Effector memory CD4-positive, alpha-beta T cell (primary cell): ENCODE results near the gene PBX1.
"Not testable (repeated sequence)": the region's sequence is repeated elsewhere in the genome, so short reads cannot be mapped to it uniquely, and the experiment has no call there.

Experiments used
- DNase-seq, 3 donors: peaks; one replicate each; pipeline ENCODE4 v3.0.0-alpha.2; 2020
- H3K27ac ChIP-seq: 2 replicates; pipeline ENCODE4 v1.7.0; 2013; ENCODE audit warnings: mild to moderate bottlenecking, low read length, moderate library complexity; ENCODE audit not compliant: insufficient read depth, poor library complexity, severe bottlenecking
- H3K27me3 ChIP-seq: replicated peaks from 2 replicates; pipeline ENCODE4 v1.7.0; 2013; ENCODE audit warnings: mild to moderate bottlenecking, low read length; ENCODE audit not compliant: insufficient read depth, control insufficient read depth, poor library complexity, severe bottlenecking
- H3K36me3 ChIP-seq: 2 replicates; pipeline ENCODE4 v1.7.0; 2013; ENCODE audit warnings: mild to moderate bottlenecking, low read length, moderate library complexity; ENCODE audit not compliant: control insufficient read depth, insufficient read depth
- H3K4me1 ChIP-seq: 2 replicates; pipeline ENCODE4 v1.7.0; 2013; ENCODE audit warnings: low read length, mild to moderate bottlenecking; ENCODE audit not compliant: control insufficient read depth, insufficient read depth, poor library complexity, severe bottlenecking
- H3K4me3 ChIP-seq: 2 replicates; pipeline ENCODE4 v1.7.0; 2013; ENCODE audit warnings: low read length, low read depth, mild to moderate bottlenecking; ENCODE audit not compliant: insufficient read depth, poor library complexity, severe bottlenecking
- H3K9me3 ChIP-seq: 2 replicates; pipeline ENCODE4 v1.7.0; 2013; ENCODE audit warnings: mild to moderate bottlenecking, low read length, moderate library complexity; ENCODE audit not compliant: control insufficient read depth

The PBX1 gene

GRCh38 chr1:164601399-164602100 is 42.6 kb downstream of the PBX1 start:
- DNase-seq, result no peak
- Histone ChIP-seq H3K4me3 (no peak overlapping the region), H3K4me1 (no peaks in the 10 kb centered on the region), H3K27me3 (no peaks in the 10 kb centered on the region), H3K27ac (no peak overlapping the region), H3K9me3 (no peaks in the 10 kb centered on the region), H3K36me3 (no peaks in the 10 kb centered on the region)

- Histone ChIP-seq H3K4me1 (no peaks in the 10 kb centered on the region), H3K4me3 (no peak overlapping the region)
Measured at GRCh38 chr1:164602101-164602422, 43.1 kb downstream of the PBX1 start.

GRCh38 chr1:164602480-164603093 is 43.6 kb downstream of the PBX1 start:
- Histone ChIP-seq H3K9me3 (no peaks in the 10 kb centered on the region), H3K4me3 (no peak overlapping the region), H3K4me1 (no peaks in the 10 kb centered on the region), H3K27me3 (no peaks in the 10 kb centered on the region), H3K27ac (no peak overlapping the region), H3K36me3 (no peaks in the 10 kb centered on the region)
- DNase-seq, result no peak

More at GRCh38 chr1:164602101-164602422, 43.1 kb downstream of the PBX1 start:
- no peaks in the 10 kb centered on the region for H3K27me3 ChIP-seq
- no peak for DNase-seq
- H3K27ac ChIP-seq, result no peak overlapping the region
- H3K9me3 ChIP-seq, result no peaks in the 10 kb centered on the region
- H3K36me3 ChIP-seq, result no peaks in the 10 kb centered on the region

- H3K27me3 ChIP-seq, H3K9me3 ChIP-seq, H3K36me3 ChIP-seq, H3K27ac ChIP-seq, H3K4me3 ChIP-seq, DNase-seq, H3K4me1 ChIP-seq: not testable (repeated sequence)
Measured at GRCh38 chr1:164603805-164604204, 44.8 kb downstream of the PBX1 start.

GRCh38 chr1:164604541-164604940 is 45.6 kb downstream of the PBX1 start:
- Histone ChIP-seq H3K4me3 (no peak overlapping the region), H3K36me3 (no peaks in the 10 kb centered on the region), H3K9me3 (no peaks in the 10 kb centered on the region), H3K4me1 (no peaks in the 10 kb centered on the region), H3K27ac (no peak overlapping the region), H3K27me3 (no peaks in the 10 kb centered on the region)
- DNase-seq, result no peak

DNA sequence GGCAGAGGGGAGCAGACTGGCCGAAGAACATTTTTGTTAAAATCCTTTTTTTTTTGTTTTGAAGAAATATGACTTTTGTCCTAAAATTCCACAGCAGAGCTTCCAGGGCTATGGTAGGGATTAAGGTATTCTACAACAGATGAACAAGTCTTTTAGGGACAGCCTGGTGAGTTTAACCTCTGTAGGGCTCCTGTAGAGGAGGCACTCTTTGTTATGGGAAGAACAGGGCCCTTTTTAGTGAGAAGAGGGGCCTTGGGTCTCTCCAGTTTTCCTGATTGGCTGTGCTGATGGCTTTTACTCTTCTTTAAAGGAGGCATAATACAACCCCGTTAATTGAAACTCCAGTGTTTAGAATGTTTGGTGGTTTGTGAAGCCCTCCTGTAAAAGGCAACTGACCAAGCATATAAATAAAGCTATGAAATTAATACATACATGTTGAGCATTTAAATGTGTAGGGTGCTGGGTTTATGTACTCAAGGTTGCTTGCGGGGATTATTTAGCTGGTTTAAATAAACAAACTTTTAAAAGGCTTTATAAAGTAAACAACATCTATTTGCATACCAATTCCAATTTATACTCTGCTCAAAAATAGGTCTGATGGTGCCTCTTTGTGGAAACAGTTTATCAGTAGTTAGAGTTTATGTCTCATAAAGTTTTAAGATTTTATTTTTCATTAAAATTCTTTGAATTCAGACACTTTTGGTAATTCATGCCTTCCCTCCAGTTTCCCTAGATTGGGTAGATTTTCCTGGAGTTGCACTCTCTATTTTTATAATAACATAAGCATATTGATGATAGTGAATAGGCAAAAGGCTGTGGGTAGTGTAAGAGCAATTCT is 46.5 kb downstream of the PBX1 start:
- no peak for DNase-seq
- H3K27ac ChIP-seq, result no peak overlapping the region
- no peaks in the 10 kb centered on the region for H3K9me3 ChIP-seq
- no peaks in the 10 kb centered on the region for H3K27me3 ChIP-seq
- no peaks in the 10 kb centered on the region for H3K36me3 ChIP-seq
- H3K4me1 ChIP-seq, result no peaks in the 10 kb centered on the region
- H3K4me3 ChIP-seq, result no peak overlapping the region

DNA sequence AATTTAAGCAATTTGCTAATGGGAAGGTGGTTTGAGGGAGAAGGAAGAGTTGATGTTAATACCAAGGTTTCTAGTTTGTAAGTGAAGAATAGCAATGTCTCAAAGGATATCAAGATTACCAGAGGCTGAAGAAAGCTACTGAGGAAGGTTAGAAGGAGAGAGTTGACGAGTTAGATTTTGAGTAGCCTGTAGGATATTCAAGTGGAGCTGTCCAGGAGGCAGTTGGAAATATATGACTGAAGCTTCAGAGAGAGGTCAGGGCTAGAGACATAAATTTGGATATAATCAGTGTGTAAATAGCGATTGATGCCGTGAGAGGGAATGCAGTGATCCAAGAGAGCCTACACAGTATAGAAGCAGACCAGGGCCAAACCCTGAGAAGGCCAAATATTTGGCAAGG is 48.4 kb downstream of the PBX1 start:
- no peak overlapping the region for H3K27ac ChIP-seq
- H3K36me3 ChIP-seq, result no peaks in the 10 kb centered on the region

GRCh38 chr1:164608651-164609057 is 49.7 kb downstream of the PBX1 start:
- no peak for DNase-seq
- no peaks in the 10 kb centered on the region for H3K4me1 ChIP-seq
- no peaks in the 10 kb centered on the region for H3K36me3 ChIP-seq
- H3K27ac ChIP-seq, result no peak overlapping the region
- H3K9me3 ChIP-seq, result no peaks in the 10 kb centered on the region
- H3K27me3 ChIP-seq, result no peaks in the 10 kb centered on the region
- H3K4me3 ChIP-seq, result no peak overlapping the region

More for the DNA sequence above, 48.4 kb downstream of the PBX1 start:
- Histone ChIP-seq H3K4me3 (no peak overlapping the region), H3K4me1 (no peaks in the 10 kb centered on the region), H3K9me3 (no peaks in the 10 kb centered on the region), H3K27me3 (no peaks in the 10 kb centered on the region)
- no peak for DNase-seq

DNA sequence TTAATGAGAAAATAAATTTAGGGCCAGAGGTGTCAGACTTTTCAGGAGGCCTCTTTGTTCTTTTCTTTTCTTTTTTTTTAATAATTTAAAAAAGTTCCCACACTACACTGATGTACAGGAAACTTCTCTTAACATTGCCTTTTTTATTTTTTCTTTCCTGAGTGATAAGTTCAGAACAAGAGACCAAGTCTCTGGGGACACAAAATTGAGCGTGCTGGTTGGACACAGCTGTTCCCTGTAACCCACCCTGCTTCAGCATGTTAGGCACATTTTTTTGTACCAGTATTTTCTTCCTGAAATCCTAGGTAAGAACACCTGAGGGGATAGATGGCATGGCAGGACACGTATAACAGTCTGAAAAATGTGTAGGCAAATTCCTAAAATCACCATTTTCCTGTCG is 50.1 kb downstream of the PBX1 start:
- H3K27ac ChIP-seq, result no peak overlapping the region
- H3K9me3 ChIP-seq, result no peaks in the 10 kb centered on the region
- H3K27me3 ChIP-seq, result no peaks in the 10 kb centered on the region
- no peaks in the 10 kb centered on the region for H3K36me3 ChIP-seq
- no peaks in the 10 kb centered on the region for H3K4me1 ChIP-seq
- DNase-seq, result no peak
- no peak overlapping the region for H3K4me3 ChIP-seq
